Placental epithelial cell (primary cell): Measurements from ENCODE around the gene EXOSC10. TPM values are rescaled to one million over a fixed set of nuclear protein-coding genes. Genes with fewer than 3 reads are reported as not detected.

Experiments
- total RNA-seq: library from RNA; depleted of rRNA; stranded (reverse); fragments of >200 nt; gene quantifications from 2 replicates; pipeline ENCODE4 v1.2.3, GENCODE V29; 2012

The EXOSC10 gene
- 43.2 and 61.4 TPM in 2 replicates for total RNA-seq

GRCh38 chr1:11099310-11100148 is at the start of gene EXOSC10:
TSS of gene EXOSC10 (minus strand) at chr1:11099869. CDS start at chr1:11099831, 38 bp downstream.

GRCh38 chr1:11059968-11060830 is 39.5 kb downstream of the EXOSC10 start, which contains the start of gene SRM:
TSS of gene SRM (minus strand) at chr1:11060018. CDS start at chr1:11059943, 75 bp downstream.

GRCh38 chr1:11046625-11047365 is 52.9 kb downstream of the EXOSC10 start, which contains the start of gene MASP2:
TSS of gene MASP2 (minus strand) at chr1:11047239. CDS start at chr1:11047207, 32 bp downstream.

Other genes with a start within 250 kb of the EXOSC10 start
- gene TARDBP, start 87.2 kb downstream of the EXOSC10 start, total RNA-seq = 44.9 and 82.8 TPM in 2 replicates
- gene MASP2, start 52.6 kb downstream of the EXOSC10 start, total RNA-seq = not detected in 2 replicates
- gene SRM, start 39.9 kb downstream of the EXOSC10 start, total RNA-seq = 15.7 and 35.9 TPM in 2 replicates
- not detected in 2 replicates for gene ANGPTL7, start 89.5 kb upstream of the EXOSC10 start, total RNA-seq
- gene MTOR, start 162.7 kb upstream of the EXOSC10 start, total RNA-seq = 30.2 and 57.4 TPM in 2 replicates
- 6.3 and 13.3 TPM in 2 replicates for gene UBIAD1, start 173.3 kb upstream of the EXOSC10 start, total RNA-seq